GM18951 (cell line): Measurements from ENCODE around the gene GJB4.
"Not testable (repeated sequence)": the region's sequence is repeated elsewhere in the genome, so short reads cannot be mapped to it uniquely, and the experiment has no call there.

ENCODE experiments used
- POLR2A ChIP-seq: IDR thresholded peaks from 4 replicates; pipeline ENCODE4 v1.6.1; 2011; ENCODE audit warnings: mild to moderate bottlenecking; ENCODE audit not compliant: insufficient read length, insufficient read depth; ENCODE audit errors: extremely low read depth
- in situ Hi-C: fragments of 300-500 bp; cut with MboI; formaldehyde crosslinking; loops from one replicate; pipeline ENCODE4 v1.12.0; 2022; ENCODE audit warnings: low sequenced_read_pairs, mixed read lengths, inconsistent platforms; ENCODE audit not compliant: unreplicated experiment

The GJB4 gene

DNA sequence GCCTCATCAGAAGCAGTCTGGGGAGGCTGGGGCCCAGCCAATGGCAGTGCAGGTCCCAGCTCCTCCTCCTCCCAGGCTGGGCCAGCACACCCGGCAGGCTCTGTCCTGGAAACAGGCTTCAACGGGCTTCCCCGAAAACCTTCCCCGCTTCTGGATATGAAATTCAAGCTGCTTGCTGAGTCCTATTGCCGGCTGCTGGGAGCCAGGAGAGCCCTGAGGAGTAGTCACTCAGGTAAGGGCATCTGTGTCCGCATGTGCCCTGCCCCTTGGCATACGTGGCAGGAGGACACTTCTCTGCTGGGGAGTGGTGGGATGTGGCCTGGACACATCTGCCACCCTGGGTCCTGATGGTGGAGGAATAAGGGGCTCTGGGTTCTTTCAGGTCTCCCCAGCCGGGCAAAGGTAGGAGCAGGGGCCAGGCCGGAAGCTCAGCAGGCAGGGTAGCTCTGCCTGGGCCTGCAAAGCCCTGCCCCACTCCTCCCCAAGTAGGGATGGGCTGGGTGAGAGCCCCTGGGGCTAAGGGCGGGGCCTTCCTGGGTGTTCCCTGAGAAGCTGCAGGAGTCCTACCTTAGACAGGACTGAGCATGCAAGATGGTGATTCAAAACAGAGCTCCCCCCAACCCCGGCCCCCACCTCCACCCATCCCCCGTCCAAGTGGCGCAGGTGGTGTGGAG is 4.4 kb upstream of the GJB4 start, which contains the start of gene GJB5:
Gene GJB5 (plus strand): TSS at position 84 of the 674 bp plus-strand sequence. CDS start 2,284 bp downstream, outside the sequence.
- no peak for TF ChIP-seq POLR2A
- in situ Hi-C loops: no loop called here

DNA sequence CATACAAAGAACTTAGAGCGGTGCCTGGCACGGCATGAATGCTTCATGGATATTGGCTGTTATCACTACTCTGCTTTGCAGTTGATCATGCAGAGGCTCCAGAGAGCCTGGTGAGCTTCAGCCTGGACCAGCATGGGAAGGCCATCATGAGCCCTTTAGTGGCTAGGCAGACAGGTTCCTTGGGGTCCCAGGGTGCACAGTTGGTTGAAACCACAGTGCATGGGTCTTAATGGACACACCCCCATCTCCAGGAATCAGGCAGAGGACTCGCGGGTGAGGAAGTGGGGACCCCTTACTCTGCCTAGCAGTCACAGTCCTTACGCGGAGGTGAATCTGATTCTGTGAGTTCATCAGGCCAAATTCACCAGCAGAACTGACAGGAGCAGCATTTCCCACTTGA is 3.6 kb upstream of the GJB4 start:
- in situ Hi-C loops: no loop called here

DNA sequence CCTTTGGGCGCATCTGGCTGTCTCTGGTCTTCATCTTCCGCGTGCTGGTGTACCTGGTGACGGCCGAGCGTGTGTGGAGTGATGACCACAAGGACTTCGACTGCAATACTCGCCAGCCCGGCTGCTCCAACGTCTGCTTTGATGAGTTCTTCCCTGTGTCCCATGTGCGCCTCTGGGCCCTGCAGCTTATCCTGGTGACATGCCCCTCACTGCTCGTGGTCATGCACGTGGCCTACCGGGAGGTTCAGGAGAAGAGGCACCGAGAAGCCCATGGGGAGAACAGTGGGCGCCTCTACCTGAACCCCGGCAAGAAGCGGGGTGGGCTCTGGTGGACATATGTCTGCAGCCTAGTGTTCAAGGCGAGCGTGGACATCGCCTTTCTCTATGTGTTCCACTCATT is 2.2 kb upstream of the GJB4 start:
- in situ Hi-C loops: no loop called here
- TF ChIP-seq POLR2A: no peak

More for the DNA sequence above, 3.6 kb upstream of the GJB4 start:
- no peak for TF ChIP-seq POLR2A

DNA sequence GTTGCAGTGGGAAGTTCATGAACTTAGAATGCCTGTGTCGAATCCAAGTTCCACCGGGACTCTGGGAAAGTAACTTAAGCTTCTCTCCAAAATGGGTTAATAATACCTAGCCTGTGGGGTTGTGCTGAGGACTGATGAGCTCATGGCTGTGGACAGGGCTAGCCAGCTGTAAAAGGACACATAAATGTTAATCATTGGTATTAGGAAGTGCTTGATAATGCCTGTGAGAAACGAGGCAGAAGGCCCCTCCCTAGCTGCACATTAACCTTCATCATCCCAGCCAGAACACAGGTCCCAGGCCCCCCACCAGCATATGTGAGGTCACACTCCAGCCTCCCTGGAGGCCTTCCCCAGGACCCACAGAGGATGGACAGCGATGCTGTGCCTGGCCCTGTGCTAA is 789 bp upstream of the GJB4 start:
- in situ Hi-C loops: no loop called here
- TF ChIP-seq POLR2A: no peak

DNA sequence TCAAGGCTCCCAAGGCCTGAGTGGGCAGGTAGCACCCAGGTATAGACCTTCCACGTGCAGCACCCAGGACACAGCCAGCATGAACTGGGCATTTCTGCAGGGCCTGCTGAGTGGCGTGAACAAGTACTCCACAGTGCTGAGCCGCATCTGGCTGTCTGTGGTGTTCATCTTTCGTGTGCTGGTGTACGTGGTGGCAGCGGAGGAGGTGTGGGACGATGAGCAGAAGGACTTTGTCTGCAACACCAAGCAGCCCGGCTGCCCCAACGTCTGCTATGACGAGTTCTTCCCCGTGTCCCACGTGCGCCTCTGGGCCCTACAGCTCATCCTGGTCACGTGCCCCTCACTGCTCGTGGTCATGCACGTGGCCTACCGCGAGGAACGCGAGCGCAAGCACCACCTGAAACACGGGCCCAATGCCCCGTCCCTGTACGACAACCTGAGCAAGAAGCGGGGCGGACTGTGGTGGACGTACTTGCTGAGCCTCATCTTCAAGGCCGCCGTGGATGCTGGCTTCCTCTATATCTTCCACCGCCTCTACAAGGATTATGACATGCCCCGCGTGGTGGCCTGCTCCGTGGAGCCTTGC is 1.7 kb downstream of the GJB4 start:
- in situ Hi-C loops: no loop called here
- TF ChIP-seq POLR2A: no peak

DNA sequence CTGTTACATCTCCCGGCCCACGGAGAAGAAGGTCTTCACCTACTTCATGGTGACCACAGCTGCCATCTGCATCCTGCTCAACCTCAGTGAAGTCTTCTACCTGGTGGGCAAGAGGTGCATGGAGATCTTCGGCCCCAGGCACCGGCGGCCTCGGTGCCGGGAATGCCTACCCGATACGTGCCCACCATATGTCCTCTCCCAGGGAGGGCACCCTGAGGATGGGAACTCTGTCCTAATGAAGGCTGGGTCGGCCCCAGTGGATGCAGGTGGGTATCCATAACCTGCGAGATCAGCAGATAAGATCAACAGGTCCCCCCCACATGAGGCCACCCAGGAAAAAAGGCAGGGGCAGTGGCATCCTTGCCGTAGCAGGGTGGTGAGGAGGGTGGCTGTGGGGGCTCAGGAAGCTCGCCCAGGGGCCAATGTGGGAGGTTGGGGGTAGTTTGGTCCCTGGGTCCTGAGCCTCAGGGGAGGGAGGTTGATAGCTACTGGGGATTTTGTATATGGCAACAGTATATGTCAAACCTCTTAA is 2.3 kb downstream of the GJB4 start:
- no peak for TF ChIP-seq POLR2A
- in situ Hi-C loops: no loop called here

DNA sequence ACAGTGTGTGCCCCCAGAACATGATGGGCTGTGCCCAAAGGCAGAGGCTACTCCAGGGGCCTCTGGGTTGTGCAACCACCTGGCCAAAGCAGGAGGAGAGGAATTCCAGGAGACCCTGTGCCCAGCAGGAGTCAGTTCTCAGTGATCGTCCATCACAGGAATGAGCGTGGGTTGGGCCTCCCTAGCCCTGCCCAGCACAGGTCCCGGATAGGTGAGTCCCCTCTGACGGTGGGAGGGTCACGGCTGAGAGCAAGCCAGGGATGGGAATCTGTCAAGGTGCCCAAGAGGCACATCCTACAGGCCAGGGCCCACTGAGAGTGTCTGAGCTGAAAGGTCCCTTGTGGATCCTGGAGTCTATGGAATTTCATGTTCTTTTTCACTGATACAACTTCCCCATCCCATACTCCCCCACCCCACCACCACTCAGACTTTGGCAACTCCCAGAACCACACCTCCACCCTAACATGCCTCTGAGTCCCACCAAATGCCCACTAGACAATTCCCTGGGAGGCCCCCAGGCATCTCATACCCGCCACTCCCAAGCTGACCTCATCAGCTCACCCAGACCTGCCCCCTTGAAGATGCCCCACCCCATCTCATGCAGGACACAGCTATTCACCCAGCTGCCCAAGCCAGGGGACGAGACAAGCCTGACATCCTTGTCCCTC is 3.1 kb downstream of the GJB4 start:
- in situ Hi-C loops: no loop called here
- no peak for TF ChIP-seq POLR2A

DNA sequence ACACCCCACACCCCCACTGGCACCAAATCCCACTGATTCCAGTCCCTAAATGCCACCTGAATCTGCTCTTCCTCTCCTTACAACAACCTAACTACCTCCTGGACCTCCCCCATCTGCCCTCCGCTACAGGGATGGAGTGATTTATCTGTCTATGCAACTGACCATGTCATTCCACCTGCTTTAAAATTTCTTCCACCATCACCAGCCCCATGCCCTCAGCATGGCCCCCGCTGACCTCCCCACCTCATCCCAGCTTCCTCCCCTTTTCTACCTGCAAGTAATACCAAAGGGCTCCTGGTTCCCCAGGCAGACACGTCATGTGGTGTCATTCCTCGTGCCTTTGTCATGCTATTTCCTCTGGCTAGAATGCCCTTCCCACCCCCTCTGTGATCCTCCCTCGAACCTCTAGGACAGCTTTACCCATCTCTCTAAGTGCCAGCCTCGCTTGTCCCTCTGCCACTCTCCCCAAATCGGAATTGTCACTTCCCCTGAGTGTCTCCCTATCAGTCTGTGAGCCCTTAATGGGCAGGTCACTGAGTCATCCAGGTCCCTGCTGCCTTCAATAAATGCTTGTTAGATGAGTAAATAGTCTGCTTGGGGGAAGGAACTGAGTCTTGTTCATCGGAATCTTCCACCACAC is 3.7 kb downstream of the GJB4 start:
- in situ Hi-C loops: no loop called here
- TF ChIP-seq POLR2A: no peak

DNA sequence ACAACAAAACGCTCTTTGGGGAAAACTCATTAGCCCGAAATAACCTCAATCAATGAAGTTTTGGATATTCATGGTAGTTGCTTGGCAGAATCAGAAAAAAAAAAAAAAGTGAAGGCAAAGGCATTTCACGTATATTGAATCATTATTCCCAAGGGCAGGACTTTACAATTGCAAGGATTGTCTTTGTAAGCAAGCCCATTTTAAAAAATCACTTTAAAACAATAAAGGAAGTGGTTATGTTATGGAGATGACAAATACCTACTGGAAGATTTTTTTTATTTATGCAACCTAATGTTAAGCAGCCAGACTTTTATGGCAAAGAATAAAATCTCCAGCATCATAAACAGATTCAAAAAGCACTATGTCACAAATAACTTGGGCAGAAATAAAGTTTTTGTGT is 9.3 kb downstream of the GJB4 start:
- no peak for TF ChIP-seq POLR2A
- in situ Hi-C loops: no loop called here

DNA sequence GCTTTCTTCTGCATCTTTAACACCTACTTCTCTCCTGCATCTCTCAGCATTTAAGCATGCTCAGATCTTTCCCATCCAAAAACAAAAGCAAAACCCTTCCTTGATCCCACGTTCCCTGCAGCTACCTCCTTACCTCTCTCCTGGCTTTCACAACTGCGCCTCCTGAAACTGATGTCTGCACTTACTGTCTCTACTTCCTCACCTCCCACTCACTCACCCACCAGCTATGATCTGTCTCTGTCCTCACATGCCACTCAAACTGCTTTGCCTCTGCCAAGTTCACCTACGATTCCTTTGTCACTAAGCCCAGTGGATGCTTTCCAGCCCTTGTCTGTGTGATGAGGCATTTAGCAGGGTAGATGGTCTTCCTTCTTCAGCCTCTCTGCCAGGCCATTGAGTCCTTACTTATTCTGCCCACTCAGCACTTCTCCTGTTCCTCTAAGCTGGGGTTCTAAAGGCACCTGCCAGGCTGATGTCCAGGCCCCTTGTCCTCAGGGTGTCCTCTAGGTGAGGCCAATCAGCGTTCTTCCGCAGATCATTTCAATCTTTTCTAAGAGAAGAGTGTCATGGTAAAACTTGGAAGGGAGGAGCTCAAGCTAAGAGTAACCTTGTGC is 11.5 kb downstream of the GJB4 start:
- no peak for TF ChIP-seq POLR2A
- in situ Hi-C loops: no loop called here

DNA sequence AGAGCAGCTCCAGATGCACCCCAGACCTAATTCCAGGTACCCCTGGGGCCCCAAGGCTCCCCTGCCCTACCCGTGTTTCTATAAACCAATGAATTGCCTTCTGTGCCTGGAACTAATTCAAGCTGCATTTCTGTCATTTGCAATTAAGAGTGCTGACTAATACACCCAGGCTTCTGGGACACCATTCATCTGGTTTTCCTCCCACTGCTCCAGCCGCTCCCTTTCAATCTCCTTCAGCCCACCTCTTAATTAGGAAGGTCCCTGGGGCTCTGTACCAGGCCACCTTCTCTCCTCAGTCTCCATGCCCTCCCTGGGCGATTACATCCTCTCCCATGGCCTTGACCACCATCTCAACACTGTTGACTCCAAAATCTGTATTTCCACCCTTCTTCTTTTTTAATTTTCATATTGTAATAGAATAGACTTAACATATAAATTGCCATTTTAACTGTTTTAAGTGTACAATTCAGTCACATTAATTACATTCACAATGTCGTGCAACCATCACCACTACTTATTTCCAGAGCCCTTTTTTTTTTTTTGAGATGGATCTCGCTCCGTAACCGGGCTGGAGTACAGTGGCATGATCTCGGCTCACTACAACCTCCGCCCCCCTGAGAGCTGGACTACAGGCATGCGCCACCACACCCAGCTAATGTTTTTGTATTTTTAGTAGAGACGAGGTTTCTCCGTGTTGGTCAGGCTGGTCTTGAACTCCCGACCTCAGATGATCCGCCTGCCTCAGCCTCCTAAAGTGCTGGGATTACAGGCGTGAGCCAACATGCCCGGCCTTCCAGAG is 12.2 kb downstream of the GJB4 start:
- no peak for TF ChIP-seq POLR2A
- in situ Hi-C loops: no loop called here

DNA sequence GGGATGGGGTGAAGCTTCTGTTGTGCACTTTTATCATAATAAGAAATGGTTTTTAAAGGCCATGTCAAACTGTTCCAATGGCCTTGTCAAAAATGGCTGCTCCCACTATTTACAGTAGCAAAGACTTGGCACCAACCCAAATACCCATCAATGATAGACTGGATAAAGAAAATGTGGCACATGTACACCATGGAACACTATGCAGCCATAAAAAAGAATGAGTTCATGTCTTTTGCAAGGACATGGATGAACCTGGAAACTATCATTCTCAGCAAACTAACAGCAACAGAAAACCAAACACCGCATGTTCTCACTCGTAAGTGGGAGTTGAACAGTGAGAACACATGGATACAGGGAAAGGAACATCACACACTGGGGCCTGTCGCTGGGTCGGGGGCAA is 13.6 kb downstream of the GJB4 start:
- in situ Hi-C loops: not testable (repeated sequence)
